ENCODE measurements around the gene HS6ST3. TPM values are rescaled to one million over a fixed set of nuclear protein-coding genes. Genes with fewer than 3 reads are reported as not detected.

Gene HS6ST3
- total RNA-seq, 1 donor from 2014 or later, result not detected

DNA sequence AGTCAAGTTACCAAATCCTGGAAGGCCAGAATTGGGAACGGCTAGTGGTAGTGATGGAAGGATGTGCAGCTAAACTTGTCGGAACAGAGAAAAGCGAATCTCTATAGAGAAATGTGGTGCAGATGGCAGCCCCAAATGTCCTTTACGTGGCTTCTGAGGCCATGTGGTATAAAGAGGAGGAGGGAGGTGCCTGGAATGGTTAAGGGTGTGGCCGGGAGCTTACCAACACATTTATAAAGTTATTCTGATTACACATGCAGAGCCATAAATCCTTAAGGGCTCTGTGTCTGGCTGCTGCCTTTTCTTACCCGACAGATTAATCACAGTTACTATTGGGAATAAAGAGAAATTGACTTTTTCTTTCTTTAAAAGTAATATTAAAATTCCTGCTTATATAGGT lies 714.3 kb downstream of the HS6ST3 start:
- peaks cover 3% of the 10 kb centered on the region for H3K9me3 Mint-ChIP-seq
- intact Hi-C loops (cut with micrococcal nuclease), result no loop called here
- no peaks in the 10 kb centered on the region for H3K4me1 Mint-ChIP-seq (ENCODE audit: low read depth)
- no peaks in the 10 kb centered on the region for H3K36me3 Mint-ChIP-seq (ENCODE audit: low read depth)
- H3K4me3 Mint-ChIP-seq, result no peak overlapping the region
- DNase-seq (ENCODE audit: low spot score), result no peak
- H3K27me3 Mint-ChIP-seq (ENCODE audit: insufficient read depth), result no peaks in the 10 kb centered on the region
- no peak overlapping the region for H3K27ac Mint-ChIP-seq

DNA sequence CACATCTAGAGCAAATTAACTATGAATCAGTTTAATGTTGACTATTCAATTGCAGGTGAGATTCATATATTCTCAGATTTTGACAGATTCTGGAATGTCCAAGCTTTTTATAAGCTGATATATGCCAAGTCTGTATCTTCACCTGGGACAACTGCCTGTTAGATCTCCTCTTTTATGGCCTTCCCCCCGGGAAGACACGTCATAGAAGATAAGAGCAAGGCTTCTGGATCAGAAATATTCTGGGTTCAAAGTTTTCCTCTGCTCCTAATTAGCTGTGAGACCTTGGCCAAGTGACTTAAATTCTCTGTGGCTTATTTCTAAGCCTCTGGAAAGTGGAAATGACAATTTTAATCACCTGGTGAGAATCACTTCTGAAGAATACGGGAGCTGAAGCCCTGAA lies 716.8 kb downstream of the HS6ST3 start:
- no peak overlapping the region for H3K27ac Mint-ChIP-seq
- peaks cover 3% of the 10 kb centered on the region for H3K9me3 Mint-ChIP-seq
- H3K36me3 Mint-ChIP-seq (ENCODE audit: low read depth), result no peaks in the 10 kb centered on the region
- H3K4me1 Mint-ChIP-seq (ENCODE audit: low read depth), result no peaks in the 10 kb centered on the region
- H3K4me3 Mint-ChIP-seq, result no peak overlapping the region
- intact Hi-C loops (cut with micrococcal nuclease), result no loop called here
- DNase-seq (ENCODE audit: low spot score), result no peak
- H3K27me3 Mint-ChIP-seq (ENCODE audit: insufficient read depth), result no peaks in the 10 kb centered on the region

DNA sequence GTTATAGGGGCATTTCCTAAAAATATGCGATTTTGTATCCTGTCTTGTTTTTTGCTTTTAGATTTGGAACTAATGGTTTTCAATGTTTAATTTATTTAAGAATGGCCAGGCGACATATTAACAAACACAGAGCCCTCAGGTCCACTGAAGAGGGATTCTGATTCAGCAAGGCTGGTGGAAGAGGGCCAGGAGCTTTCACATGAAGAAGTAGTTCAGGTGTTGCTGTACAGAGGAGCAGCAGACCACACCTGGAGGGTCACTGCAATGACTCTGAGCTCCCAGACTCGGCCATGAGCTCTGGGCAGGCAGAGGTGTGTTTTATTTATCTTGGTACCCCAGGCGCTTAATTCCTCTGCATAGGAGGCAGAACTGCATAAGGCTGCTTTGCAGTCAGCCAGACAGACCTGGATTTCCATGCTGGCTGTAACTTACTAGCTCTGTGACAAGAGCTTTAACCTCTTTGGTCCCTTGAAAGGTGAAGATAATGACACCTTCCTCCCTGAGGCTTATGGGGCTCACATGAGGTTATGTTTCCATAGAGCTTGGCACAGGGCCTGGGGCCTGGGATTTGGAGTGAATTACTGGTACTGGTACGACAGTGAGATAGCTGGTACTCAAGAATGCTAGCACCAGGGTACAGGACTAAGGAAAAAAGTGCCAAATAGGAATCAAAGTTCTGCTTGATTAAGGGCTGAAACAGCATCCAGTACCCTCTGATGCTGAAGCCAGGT lies 719.6 kb downstream of the HS6ST3 start:
- no peak for DNase-seq (ENCODE audit: low spot score)
- H3K36me3 Mint-ChIP-seq (ENCODE audit: low read depth), result no peaks in the 10 kb centered on the region
- H3K9me3 Mint-ChIP-seq, result peaks cover 7% of the 10 kb centered on the region
- no peaks in the 10 kb centered on the region for H3K27me3 Mint-ChIP-seq (ENCODE audit: insufficient read depth)
- no peak overlapping the region for H3K4me3 Mint-ChIP-seq
- no peak overlapping the region for H3K27ac Mint-ChIP-seq
- no peaks in the 10 kb centered on the region for H3K4me1 Mint-ChIP-seq (ENCODE audit: low read depth)
- intact Hi-C loops (cut with micrococcal nuclease), result no loop called here

DNA sequence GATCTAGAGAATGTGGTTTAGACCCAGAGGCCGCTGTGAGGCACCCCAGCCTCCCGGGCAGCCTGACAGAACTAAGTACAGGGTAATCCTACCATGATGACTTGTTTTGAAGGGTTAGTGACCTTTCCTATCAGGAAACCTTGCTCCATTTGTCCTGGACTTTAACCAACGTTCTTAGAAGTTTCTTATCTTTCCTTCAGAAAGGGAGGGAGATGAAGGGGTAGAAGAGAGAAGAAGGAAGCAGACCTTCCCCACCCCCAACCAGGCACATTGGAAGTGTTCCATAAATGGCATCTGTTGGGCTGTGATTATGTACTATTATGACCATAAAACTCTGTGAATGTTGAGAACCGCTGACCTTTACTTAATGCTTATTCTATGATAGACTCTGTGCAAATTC lies 720.2 kb downstream of the HS6ST3 start:
- Mint-ChIP-seq H3K27ac (no peak overlapping the region), H3K4me3 (no peak overlapping the region), H3K27me3 (ENCODE audit: insufficient read depth) (no peaks in the 10 kb centered on the region), H3K4me1 (ENCODE audit: low read depth) (no peaks in the 10 kb centered on the region), H3K36me3 (ENCODE audit: low read depth) (no peaks in the 10 kb centered on the region), H3K9me3 (peaks cover 7% of the 10 kb centered on the region)
- intact Hi-C loops (cut with micrococcal nuclease), result no loop called here
- no peak for DNase-seq (ENCODE audit: low spot score)

DNA sequence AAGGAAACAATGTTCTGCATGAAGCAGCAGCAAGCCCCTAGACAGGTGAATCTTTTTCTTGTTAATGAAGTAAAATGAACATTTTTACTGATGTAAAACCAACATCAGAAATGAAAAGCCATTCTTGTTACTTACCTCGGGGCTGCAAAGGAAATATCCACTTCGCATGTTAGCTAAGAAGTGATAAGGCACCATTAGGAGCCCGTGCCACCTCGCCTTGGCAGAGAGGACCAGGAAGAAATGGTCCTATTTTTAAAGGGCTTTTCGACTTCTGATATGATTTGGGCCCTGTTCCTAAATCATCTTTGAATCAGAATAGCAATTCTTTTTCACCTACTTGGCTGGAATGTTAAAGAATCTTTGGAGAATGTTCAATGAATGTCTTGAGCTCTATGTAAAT lies 721.1 kb downstream of the HS6ST3 start:
- Mint-ChIP-seq H3K27me3 (ENCODE audit: insufficient read depth) (no peaks in the 10 kb centered on the region), H3K4me1 (ENCODE audit: low read depth) (no peaks in the 10 kb centered on the region), H3K9me3 (peaks cover 7% of the 10 kb centered on the region), H3K36me3 (ENCODE audit: low read depth) (no peaks in the 10 kb centered on the region), H3K4me3 (no peak overlapping the region), H3K27ac (no peak overlapping the region)
- intact Hi-C loops (cut with micrococcal nuclease), result no loop called here
- no peak for DNase-seq (ENCODE audit: low spot score)

DNA sequence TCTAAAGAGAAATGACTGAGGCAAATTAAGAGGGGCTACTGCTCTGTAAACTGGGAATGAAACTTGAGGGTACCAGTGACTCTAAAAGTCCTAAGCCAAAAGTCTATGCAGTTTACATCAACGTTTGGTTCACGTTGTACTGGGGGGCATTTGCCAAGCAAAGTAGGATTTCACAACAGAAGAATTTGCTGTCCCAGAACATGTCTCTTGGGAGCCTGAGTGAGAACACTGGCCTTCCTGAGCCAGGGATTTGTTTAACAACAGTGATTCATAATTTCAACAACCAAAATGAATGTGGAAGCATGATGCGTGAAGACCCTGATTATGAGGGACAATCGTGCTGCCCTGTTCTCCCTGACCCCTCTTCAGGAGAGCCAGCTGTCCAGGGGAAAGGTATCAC lies 726.4 kb downstream of the HS6ST3 start:
- no peaks in the 10 kb centered on the region for H3K4me1 Mint-ChIP-seq (ENCODE audit: low read depth)
- DNase-seq (ENCODE audit: low spot score), result no peak
- no peaks in the 10 kb centered on the region for H3K36me3 Mint-ChIP-seq (ENCODE audit: low read depth)
- H3K4me3 Mint-ChIP-seq, result no peak overlapping the region
- peaks cover 4% of the 10 kb centered on the region for H3K9me3 Mint-ChIP-seq
- intact Hi-C loops (cut with micrococcal nuclease), result loop anchor here (5.0 kb wide), 1 partner anchor 794 kb away; no protein-coding TSS in a partner anchor
- no peaks in the 10 kb centered on the region for H3K27me3 Mint-ChIP-seq (ENCODE audit: insufficient read depth)
- no peak overlapping the region for H3K27ac Mint-ChIP-seq

DNA sequence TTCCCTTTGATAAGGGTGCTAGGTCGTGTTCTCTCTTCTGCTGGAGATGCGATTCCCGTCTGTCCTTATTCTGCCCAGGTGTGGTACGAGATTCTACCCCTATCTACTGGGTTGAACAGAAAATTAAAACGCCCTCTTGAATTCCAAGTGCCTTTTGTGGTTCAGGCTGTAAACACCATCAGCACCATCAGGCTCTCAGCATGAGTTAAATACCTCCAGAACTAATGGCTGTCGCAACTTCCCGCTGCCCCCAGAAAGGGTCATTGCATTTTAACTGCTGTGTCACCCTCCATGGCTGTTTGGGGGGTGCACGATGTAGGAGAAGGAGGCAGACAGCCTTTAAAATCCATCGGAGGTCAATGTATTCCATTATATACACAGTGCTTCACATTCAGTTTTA lies 727.0 kb downstream of the HS6ST3 start:
- H3K36me3 Mint-ChIP-seq (ENCODE audit: low read depth), result no peaks in the 10 kb centered on the region
- H3K4me1 Mint-ChIP-seq (ENCODE audit: low read depth), result no peaks in the 10 kb centered on the region
- H3K4me3 Mint-ChIP-seq, result no peak overlapping the region
- H3K27ac Mint-ChIP-seq, result no peak overlapping the region
- peaks cover 4% of the 10 kb centered on the region for H3K9me3 Mint-ChIP-seq
- intact Hi-C loops (cut with micrococcal nuclease), result loop anchor here (5.0 kb wide), 1 partner anchor 795 kb away; no protein-coding TSS in a partner anchor
- H3K27me3 Mint-ChIP-seq (ENCODE audit: insufficient read depth), result no peaks in the 10 kb centered on the region
- no peak for DNase-seq (ENCODE audit: low spot score)

DNA sequence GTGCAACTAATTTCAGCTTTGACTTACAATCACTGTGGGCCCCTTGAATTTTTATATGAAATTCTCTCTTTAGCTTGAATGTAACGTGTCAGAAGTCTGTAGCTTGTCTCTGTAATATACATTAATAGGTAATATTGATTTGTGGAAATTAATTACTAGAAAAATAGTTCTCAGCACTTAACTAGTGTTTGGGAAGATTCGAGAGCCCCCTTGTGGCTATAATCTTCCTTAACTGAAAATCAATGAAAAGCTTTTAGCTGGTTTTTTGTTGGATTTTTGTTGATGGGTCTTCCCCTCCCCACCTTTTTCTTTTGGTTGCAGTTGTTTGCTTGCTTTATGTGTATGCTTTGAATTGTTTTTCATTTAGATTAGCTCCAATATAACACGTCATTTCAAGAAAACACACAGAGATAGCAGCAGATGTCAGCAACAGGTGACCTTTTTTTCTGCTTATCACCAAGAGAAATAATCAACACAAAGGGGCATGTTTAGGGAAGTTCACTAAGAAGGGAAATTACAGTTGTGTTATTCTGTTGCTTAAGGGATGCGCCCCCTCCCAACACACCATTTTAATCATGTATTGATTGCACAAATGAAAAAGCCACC lies 727.5 kb downstream of the HS6ST3 start:
- no peak for DNase-seq (ENCODE audit: low spot score)
- Mint-ChIP-seq H3K36me3 (ENCODE audit: low read depth) (no peaks in the 10 kb centered on the region), H3K27ac (no peak overlapping the region), H3K9me3 (no peaks in the 10 kb centered on the region), H3K4me1 (ENCODE audit: low read depth) (no peaks in the 10 kb centered on the region), H3K27me3 (ENCODE audit: insufficient read depth) (no peaks in the 10 kb centered on the region), H3K4me3 (no peak overlapping the region)
- intact Hi-C loops (cut with micrococcal nuclease), result loop anchor here (5.0 kb wide), 1 partner anchor 795 kb away; no protein-coding TSS in a partner anchor

DNA sequence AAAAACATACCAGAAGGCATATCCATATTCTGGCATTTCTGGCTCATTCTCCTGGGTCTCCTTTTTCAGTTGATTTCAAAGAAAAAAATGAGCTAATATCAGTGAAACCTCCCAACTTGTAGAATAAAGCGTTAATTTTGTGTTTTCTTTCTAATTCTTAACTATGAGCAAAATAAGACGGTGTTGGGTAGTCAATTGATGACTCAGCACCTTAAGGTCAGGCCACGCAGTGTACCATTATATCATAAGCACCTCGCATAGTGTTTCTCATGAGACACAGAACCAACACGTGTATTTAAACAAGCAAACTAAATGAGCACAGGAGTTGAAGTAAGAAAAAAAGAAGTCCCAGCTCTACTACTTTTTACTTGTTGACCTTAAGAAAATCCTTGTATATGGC lies 729.5 kb downstream of the HS6ST3 start:
- H3K4me3 Mint-ChIP-seq, result no peak overlapping the region
- no peaks in the 10 kb centered on the region for H3K36me3 Mint-ChIP-seq (ENCODE audit: low read depth)
- no peaks in the 10 kb centered on the region for H3K9me3 Mint-ChIP-seq
- intact Hi-C loops (cut with micrococcal nuclease), result loop anchor here (5.0 kb wide), 1 partner anchor 797 kb away; no protein-coding TSS in a partner anchor
- H3K27ac Mint-ChIP-seq, result no peak overlapping the region
- no peaks in the 10 kb centered on the region for H3K4me1 Mint-ChIP-seq (ENCODE audit: low read depth)
- H3K27me3 Mint-ChIP-seq (ENCODE audit: insufficient read depth), result no peaks in the 10 kb centered on the region
- DNase-seq (ENCODE audit: low spot score), result no peak

DNA sequence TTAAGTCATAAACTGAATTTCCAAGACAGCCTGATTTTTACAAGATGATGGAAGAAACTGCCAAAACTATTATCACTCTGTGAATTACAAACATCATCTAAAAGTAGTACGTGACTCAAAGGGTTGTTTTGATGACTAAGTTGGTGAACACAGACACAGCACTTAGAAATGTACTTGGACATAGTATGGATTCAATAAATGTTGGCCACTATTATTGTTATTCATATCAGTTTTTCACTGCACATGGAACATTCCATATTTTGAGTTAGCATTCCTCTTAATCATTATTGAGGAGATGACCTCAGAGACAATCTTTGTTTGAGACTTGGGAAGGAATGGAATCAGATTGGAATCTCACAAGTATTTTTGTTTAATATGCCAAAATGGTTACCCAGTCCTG lies 731.5 kb downstream of the HS6ST3 start:
- Mint-ChIP-seq H3K9me3 (no peaks in the 10 kb centered on the region), H3K27ac (no peak overlapping the region), H3K36me3 (ENCODE audit: low read depth) (no peaks in the 10 kb centered on the region), H3K27me3 (ENCODE audit: insufficient read depth) (no peaks in the 10 kb centered on the region), H3K4me3 (no peak overlapping the region), H3K4me1 (ENCODE audit: low read depth) (no peaks in the 10 kb centered on the region)
- intact Hi-C loops (cut with micrococcal nuclease), result no loop called here
- no peak for DNase-seq (ENCODE audit: low spot score)

DNA sequence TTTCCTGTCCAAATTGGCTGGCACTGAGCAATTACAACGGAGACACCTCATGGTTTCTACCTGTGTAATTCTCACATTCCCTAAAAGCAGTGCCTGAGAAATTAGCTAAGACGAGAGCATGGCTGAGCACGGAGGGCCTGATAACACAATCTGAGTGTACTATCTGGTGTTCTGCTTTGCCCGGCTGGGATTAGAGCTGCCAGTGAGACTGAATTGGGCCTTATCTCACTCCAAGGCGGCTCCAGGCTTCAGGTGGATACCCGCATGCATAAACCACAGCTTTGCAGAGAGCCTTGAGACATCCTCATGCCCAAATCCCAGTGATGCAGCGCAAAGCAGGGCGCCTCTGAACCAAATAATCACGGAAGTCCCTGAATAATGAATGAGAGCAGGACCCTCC lies 732.1 kb downstream of the HS6ST3 start:
- no peaks in the 10 kb centered on the region for H3K9me3 Mint-ChIP-seq
- no peaks in the 10 kb centered on the region for H3K27me3 Mint-ChIP-seq (ENCODE audit: insufficient read depth)
- H3K36me3 Mint-ChIP-seq (ENCODE audit: low read depth), result no peaks in the 10 kb centered on the region
- intact Hi-C loops (cut with micrococcal nuclease), result no loop called here
- DNase-seq (ENCODE audit: low spot score), result no peak
- no peaks in the 10 kb centered on the region for H3K4me1 Mint-ChIP-seq (ENCODE audit: low read depth)
- no peak overlapping the region for H3K27ac Mint-ChIP-seq
- H3K4me3 Mint-ChIP-seq, result no peak overlapping the region

DNA sequence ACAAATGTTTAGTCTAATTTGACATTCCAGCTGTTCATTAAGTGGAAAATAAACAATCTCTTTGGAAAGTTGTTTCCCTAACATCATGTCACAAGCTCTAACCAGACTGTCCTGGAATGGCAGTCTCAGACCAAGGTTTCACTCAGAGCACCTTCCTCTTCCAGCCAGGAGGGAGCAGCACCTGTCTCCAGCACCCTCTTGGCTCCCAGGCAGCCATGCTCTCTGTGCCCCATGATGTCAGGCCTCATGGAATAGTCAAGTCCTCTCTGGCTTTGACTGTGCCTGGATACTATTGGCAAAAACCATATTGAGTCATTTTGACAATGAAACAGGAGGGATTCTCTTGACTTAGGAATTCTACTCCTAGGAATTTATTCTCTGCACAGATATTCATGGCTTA lies 733.0 kb downstream of the HS6ST3 start:
- no peaks in the 10 kb centered on the region for H3K9me3 Mint-ChIP-seq
- no peak overlapping the region for H3K27ac Mint-ChIP-seq
- no peaks in the 10 kb centered on the region for H3K4me1 Mint-ChIP-seq (ENCODE audit: low read depth)

DNA sequence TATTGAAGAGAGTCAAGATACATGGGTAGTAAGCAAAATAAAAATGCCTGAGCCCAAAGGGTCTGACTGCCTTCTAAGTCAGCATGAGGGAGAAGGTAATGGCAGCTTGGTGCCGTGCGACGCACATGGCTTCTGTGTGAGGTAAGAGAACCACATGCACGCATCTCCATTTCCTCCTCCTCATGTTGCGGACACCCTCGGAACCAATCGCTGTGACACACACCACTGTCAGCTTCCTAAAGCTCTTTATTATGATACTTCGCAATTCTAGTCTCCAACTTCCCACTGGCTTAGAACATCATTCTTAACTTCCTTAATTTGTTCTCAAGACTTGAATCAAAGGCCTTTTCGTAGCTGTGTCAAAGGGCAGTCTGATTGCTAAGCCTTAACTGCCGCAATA lies 734.2 kb downstream of the HS6ST3 start:
- H3K36me3 Mint-ChIP-seq (ENCODE audit: low read depth), result no peaks in the 10 kb centered on the region
- H3K9me3 Mint-ChIP-seq, result no peaks in the 10 kb centered on the region
- H3K27me3 Mint-ChIP-seq (ENCODE audit: insufficient read depth), result no peaks in the 10 kb centered on the region
- no peak overlapping the region for H3K4me3 Mint-ChIP-seq
- intact Hi-C loops (cut with micrococcal nuclease), result no loop called here
- no peak for DNase-seq (ENCODE audit: low spot score)
- no peaks in the 10 kb centered on the region for H3K4me1 Mint-ChIP-seq (ENCODE audit: low read depth)
- H3K27ac Mint-ChIP-seq, result no peak overlapping the region

More for the DNA sequence above, 733.0 kb downstream of the HS6ST3 start:
- no peaks in the 10 kb centered on the region for H3K27me3 Mint-ChIP-seq (ENCODE audit: insufficient read depth)
- H3K36me3 Mint-ChIP-seq (ENCODE audit: low read depth), result no peaks in the 10 kb centered on the region
- DNase-seq (ENCODE audit: low spot score), result no peak
- intact Hi-C loops (cut with micrococcal nuclease), result no loop called here
- no peak overlapping the region for H3K4me3 Mint-ChIP-seq
